ENCODE measurements around the gene SHROOM3. TPM values are rescaled to one million over a fixed set of nuclear protein-coding genes. Genes with fewer than 3 reads are reported as not detected.

SHROOM3 gene
- total RNA-seq, 6 experiments from 2014 or later, result 15.2 to 35.8 (median 29.9) TPM

- Histone ChIP-seq H3K36me3 (no peaks in the 10 kb centered on the region), H3K4me1 (peaks cover 0 to 21% (median 6%) of the 10 kb centered on the region in 4 donors), H3K4me3 (no peak overlapping the region), H3K9me3 (no peaks in the 10 kb centered on the region), H3K27ac (no peak overlapping the region), H3K27me3 (no peaks in the 10 kb centered on the region)
- TF ChIP-seq POLR2A (IDR thresholded peaks at IDR 0.05) (no peak), CTCF (IDR thresholded peaks at IDR 0.05) (no peak)
- no peak for ATAC-seq
- no peak for DNase-seq
- WGBS (ENCODE audit: insufficient coverage, low coverage, low lambda C conversion rate, missing lambda C conversion rate), result 89% methylated on average over 1 of the region's 1 CpG
- intact Hi-C loops (cut with DNase I), result no loop called here
Observed at GRCh38 chr4:76729460-76729859, 294.4 kb downstream of the SHROOM3 start.

GRCh38 chr4:76729980-76730379, 295.0 kb downstream of the SHROOM3 start:
- no peak for DNase-seq
- intact Hi-C loops (cut with DNase I), result no loop called here
- Histone ChIP-seq H3K36me3 (no peaks in the 10 kb centered on the region), H3K27ac (no peak overlapping the region), H3K4me3 (no peak overlapping the region), H3K4me1 (peaks cover 0 to 16% (median 4%) of the 10 kb centered on the region in 4 donors), H3K27me3 (no peaks in the 10 kb centered on the region), H3K9me3 (no peaks in the 10 kb centered on the region)
- WGBS (ENCODE audit: insufficient coverage, low coverage, low lambda C conversion rate, missing lambda C conversion rate), result 64% methylated on average over 1 of the region's 1 CpG
- TF ChIP-seq POLR2A (IDR thresholded peaks at IDR 0.05) (no peak), CTCF (IDR thresholded peaks at IDR 0.05) (no peak)
- no peak for ATAC-seq

- TF ChIP-seq POLR2A (IDR thresholded peaks at IDR 0.05) (no peak), CTCF (IDR thresholded peaks at IDR 0.05) (no peak)
- Histone ChIP-seq H3K9me3 (no peaks in the 10 kb centered on the region), H3K27me3 (no peaks in the 10 kb centered on the region), H3K36me3 (no peaks in the 10 kb centered on the region), H3K27ac (no peak overlapping the region), H3K4me1 (peaks cover 0 to 6% (median 0%) of the 10 kb centered on the region in 4 donors), H3K4me3 (no peak overlapping the region)
- WGBS (ENCODE audit: insufficient coverage, low coverage, low lambda C conversion rate, missing lambda C conversion rate), result 56% methylated on average over 1 of the region's 1 CpG
- ATAC-seq (peak in 1 of 4 donors; percentile 14), DNase-seq (no peak)
- intact Hi-C loops (cut with DNase I), result no loop called here
Observed at GRCh38 chr4:76732246-76732645, 297.2 kb downstream of the SHROOM3 start.

- intact Hi-C loops (cut with DNase I), result no loop called here
- peak; percentile 84 to 94 (median 92) for ATAC-seq
- DNase-seq, result peak in 1 of 3 donors; percentile 58
- no peaks in the 10 kb centered on the region for H3K9me3 ChIP-seq
- TF ChIP-seq CTCF (IDR thresholded peaks at IDR 0.05) (peak; percentile 36 to 55 (median 42)), POLR2A (IDR thresholded peaks at IDR 0.05) (no peak)
- 52% methylated on average over 2 of the region's 3 CpGs for WGBS (ENCODE audit: insufficient coverage, low coverage, low lambda C conversion rate, missing lambda C conversion rate)
- peaks cover 0 to 1% (median 0%) of the 10 kb centered on the region in 4 donors for H3K36me3 ChIP-seq
- peak overlapping the region in 1 of 3 donors; percentile 8 for H3K27ac ChIP-seq
- H3K27me3 ChIP-seq, result no peaks in the 10 kb centered on the region
- H3K4me1 ChIP-seq, result no peaks in the 10 kb centered on the region
- no peak overlapping the region for H3K4me3 ChIP-seq
Observed at GRCh38 chr4:76733068-76733771, 298.2 kb downstream of the SHROOM3 start.
